ENCODE results near the gene EEIG2.

Gene EEIG2

DNA sequence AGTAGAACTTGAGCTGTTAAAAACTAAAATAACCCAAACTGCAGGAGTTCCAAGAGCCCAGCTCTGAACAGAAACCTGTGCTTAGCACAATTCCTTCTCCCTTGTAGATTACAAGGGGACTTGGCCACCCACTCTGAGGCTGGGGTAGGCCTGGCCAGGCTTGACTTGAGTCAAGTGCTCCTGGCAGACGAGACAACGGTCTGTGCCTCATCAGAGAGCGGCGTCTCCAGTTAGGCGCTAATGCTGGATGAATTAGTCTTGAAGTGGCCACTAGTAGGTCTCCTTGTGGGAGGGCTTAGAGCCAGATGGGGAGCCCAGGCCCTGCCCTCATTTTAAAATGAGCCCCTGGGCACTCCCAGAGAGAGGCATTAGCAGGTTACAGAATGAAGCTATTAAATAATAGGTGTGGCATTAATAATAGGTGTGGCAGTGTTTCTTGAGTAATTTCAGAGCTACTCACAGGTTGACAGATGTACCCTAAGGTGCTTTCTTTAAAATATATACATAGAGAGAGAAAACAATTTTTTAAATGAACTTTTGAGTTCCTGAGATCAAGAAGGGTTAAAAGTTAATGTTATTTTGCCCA, 1.1 kb downstream of the EEIG2 start:
- Histone ChIP-seq H3K4me2 (ENCODE audit: insufficient read depth, low read length) (peak overlapping the region; percentile 82), H3K4me3 (ENCODE audit: low read depth in 1 of 2, low read length in 2 of 2) (peak overlapping the region; percentile 63 to 65), H3K9me3 (ENCODE audit: insufficient read depth, low read length, severe bottlenecking) (no peaks in the 10 kb centered on the region), H3K9ac (ENCODE audit: low read depth, low read length) (peak overlapping the region; percentile 62), H3K79me2 (ENCODE audit: insufficient read depth, low read length) (peaks cover 43% of the 10 kb centered on the region), H3K4me1 (ENCODE audit: insufficient read depth, low read length) (peaks cover 32% of the 10 kb centered on the region), H3K36me3 (ENCODE audit: insufficient read depth, low read length) (no peaks in the 10 kb centered on the region), H3K27me3 (ENCODE audit: insufficient read depth, low read length, poor library complexity) (no peaks in the 10 kb centered on the region), H3K27ac (ENCODE audit: low read length) (peak overlapping the region; percentile 68), H2AFZ (ENCODE audit: low read depth, low read length) (peak overlapping the region; percentile 79), H4K20me1 (ENCODE audit: insufficient read depth, low read length) (peaks cover 8% of the 10 kb centered on the region; the same call in 1 of the 2 replicates)
- no peak for TF ChIP-seq EZH2 (IDR thresholded peaks at IDR 0.05; ENCODE audit: borderline replicate concordance, low read depth, low read length, severe bottlenecking)
- TF ChIP-seq, protein P1, sequence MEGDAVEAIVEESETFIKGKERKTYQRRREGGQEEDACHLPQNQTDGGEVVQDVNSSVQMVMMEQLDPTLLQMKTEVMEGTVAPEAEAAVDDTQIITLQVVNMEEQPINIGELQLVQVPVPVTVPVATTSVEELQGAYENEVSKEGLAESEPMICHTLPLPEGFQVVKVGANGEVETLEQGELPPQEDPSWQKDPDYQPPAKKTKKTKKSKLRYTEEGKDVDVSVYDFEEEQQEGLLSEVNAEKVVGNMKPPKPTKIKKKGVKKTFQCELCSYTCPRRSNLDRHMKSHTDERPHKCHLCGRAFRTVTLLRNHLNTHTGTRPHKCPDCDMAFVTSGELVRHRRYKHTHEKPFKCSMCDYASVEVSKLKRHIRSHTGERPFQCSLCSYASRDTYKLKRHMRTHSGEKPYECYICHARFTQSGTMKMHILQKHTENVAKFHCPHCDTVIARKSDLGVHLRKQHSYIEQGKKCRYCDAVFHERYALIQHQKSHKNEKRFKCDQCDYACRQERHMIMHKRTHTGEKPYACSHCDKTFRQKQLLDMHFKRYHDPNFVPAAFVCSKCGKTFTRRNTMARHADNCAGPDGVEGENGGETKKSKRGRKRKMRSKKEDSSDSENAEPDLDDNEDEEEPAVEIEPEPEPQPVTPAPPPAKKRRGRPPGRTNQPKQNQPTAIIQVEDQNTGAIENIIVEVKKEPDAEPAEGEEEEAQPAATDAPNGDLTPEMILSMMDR (IDR thresholded peaks at IDR 0.05; ENCODE audit: borderline replicate concordance, extremely low read depth, low read length, poor library complexity, severe bottlenecking), result no peak
- ATAC-seq (ENCODE audit: insufficient read depth, low read depth) (peak; percentile 27), DNase-seq (peak; percentile 49)

DNA sequence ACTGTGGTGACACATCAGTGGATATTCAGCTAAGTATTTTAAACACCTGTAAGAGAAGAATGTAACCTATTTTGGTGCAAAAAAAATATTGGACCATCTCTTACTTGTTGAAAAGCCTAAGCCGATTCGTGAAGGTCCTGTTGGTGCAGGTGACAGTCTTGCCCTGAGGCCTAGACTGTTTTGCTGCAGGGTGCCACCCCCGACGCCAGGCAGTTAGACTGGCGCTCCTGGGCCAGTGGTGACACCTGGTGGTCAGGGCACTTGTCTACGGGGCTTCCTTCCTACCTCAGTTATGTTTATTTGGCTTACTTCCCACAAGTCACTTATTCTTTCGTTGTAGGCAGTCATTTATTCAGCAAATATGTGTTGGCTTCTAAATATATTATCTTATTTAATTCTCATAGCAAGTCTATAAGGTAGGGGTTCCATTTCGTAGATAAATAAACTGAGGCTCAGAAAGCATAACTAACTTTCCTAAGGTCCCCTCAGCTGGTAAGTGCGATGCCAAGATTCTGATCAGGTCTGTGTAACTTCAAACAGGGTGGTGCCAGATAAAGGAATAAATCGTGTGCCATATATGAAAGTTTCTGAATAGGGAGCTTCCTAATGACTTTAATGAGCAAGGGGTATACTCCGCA, 1.9 kb downstream of the EEIG2 start:
- peaks cover 8% of the 10 kb centered on the region; the same call in 1 of the 2 replicates for H4K20me1 ChIP-seq (ENCODE audit: insufficient read depth, low read length)
- peak overlapping the region; percentile 82 for H3K4me2 ChIP-seq (ENCODE audit: insufficient read depth, low read length)
- H3K4me1 ChIP-seq (ENCODE audit: insufficient read depth, low read length), result peaks cover 32% of the 10 kb centered on the region
- peak overlapping the region in 1 of 2 experiments; percentile 65; a peak in 2 of 4 replicates for H3K4me3 ChIP-seq (ENCODE audit: low read depth in 1 of 2, low read length in 2 of 2)
- H3K36me3 ChIP-seq (ENCODE audit: insufficient read depth, low read length), result no peaks in the 10 kb centered on the region
- H3K9me3 ChIP-seq (ENCODE audit: insufficient read depth, low read length, severe bottlenecking), result no peaks in the 10 kb centered on the region
- no peak for TF ChIP-seq EZH2 (IDR thresholded peaks at IDR 0.05; ENCODE audit: borderline replicate concordance, low read depth, low read length, severe bottlenecking)
- TF ChIP-seq, protein P1 (IDR thresholded peaks at IDR 0.05; ENCODE audit: borderline replicate concordance, extremely low read depth, low read length, poor library complexity, severe bottlenecking), result peak; percentile 81
- ATAC-seq (ENCODE audit: insufficient read depth, low read depth), result peak; percentile 61
- DNase-seq, result peak; percentile 80
- H3K27me3 ChIP-seq (ENCODE audit: insufficient read depth, low read length, poor library complexity), result no peaks in the 10 kb centered on the region
- H2AFZ ChIP-seq (ENCODE audit: low read depth, low read length), result no peak overlapping the region
- peak overlapping the region; percentile 13 for H3K27ac ChIP-seq (ENCODE audit: low read length)
- H3K79me2 ChIP-seq (ENCODE audit: insufficient read depth, low read length), result peaks cover 51% of the 10 kb centered on the region
- H3K9ac ChIP-seq (ENCODE audit: low read depth, low read length), result peak overlapping the region; percentile 62; the same call in 1 of the 2 replicates

DNA sequence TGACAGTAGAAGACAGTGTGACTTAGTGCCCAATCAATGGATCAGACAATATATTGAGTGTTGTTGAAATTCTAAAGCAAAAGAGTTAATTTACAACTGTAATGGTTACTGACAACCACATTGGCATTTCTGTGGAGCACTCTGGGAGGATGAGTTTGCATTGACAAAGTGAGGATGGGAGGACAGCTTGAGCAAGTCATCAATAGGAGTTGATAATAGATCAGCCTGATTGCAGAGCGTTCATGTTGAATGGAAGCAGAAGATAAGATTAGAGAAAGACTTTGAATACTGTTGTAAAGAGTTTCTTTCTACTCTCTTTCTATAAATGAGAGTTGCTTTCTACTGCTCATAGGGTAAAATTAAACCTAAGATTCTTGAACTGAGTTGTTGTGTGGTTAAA, 3.9 kb downstream of the EEIG2 start:
- ATAC-seq (ENCODE audit: insufficient read depth, low read depth), result no peak
- Histone ChIP-seq H3K9ac (ENCODE audit: low read depth, low read length) (no peak overlapping the region), H3K79me2 (ENCODE audit: insufficient read depth, low read length) (peaks cover 53% of the 10 kb centered on the region)

More for the DNA sequence above, 3.9 kb downstream of the EEIG2 start:
- Histone ChIP-seq H3K4me3 (ENCODE audit: low read depth in 1 of 2, low read length in 2 of 2) (no peak overlapping the region), H3K36me3 (ENCODE audit: insufficient read depth, low read length) (no peaks in the 10 kb centered on the region), H2AFZ (ENCODE audit: low read depth, low read length) (no peak overlapping the region), H3K27ac (ENCODE audit: low read length) (no peak overlapping the region), H3K27me3 (ENCODE audit: insufficient read depth, low read length, poor library complexity) (no peaks in the 10 kb centered on the region), H4K20me1 (ENCODE audit: insufficient read depth, low read length) (peaks cover 8% of the 10 kb centered on the region; the same call in 1 of the 2 replicates), H3K4me2 (ENCODE audit: insufficient read depth, low read length) (peak overlapping the region; percentile 19; the same call in 1 of the 2 replicates), H3K4me1 (ENCODE audit: insufficient read depth, low read length) (peaks cover 30% of the 10 kb centered on the region), H3K9me3 (ENCODE audit: insufficient read depth, low read length, severe bottlenecking) (no peaks in the 10 kb centered on the region)
- DNase-seq, result no peak
- TF ChIP-seq, protein P1 (IDR thresholded peaks at IDR 0.05; ENCODE audit: borderline replicate concordance, extremely low read depth, low read length, poor library complexity, severe bottlenecking), result no peak
- TF ChIP-seq EZH2 (IDR thresholded peaks at IDR 0.05; ENCODE audit: borderline replicate concordance, low read depth, low read length, severe bottlenecking), result no peak

Measured in DND-41 (cell line).